Astrocyte (in vitro differentiated cells and primary cell): Measurements from ENCODE around the gene KRT13. TPM values are rescaled to one million over a fixed set of nuclear protein-coding genes. Genes with fewer than 3 reads are reported as not detected.

ENCODE experiments used
- DNase-seq: peaks from one replicate; pipeline ENCODE4 v3.0.0-alpha.2; 2010; ENCODE audit warnings: low read depth
- FAIRE-seq: peaks from 2 replicates; lab custom pipeline; 2011; peaks lifted over from hg19 to GRCh38; lab: Jason Lieb, UNC
- H2AFZ ChIP-seq: 2 replicates; pipeline ENCODE4 v1.6.0; 2012; ENCODE audit warnings: low read depth, low read length, inconsistent platforms
- H3K27ac ChIP-seq: 2 replicates; pipeline ENCODE4 v1.5.1; 2011; ENCODE audit warnings: low read depth, low read length, inconsistent platforms
- H3K27me3 ChIP-seq: 2 replicates; pipeline ENCODE4 v1.6.0; 2011; ENCODE audit warnings: low read length, inconsistent platforms; ENCODE audit not compliant: insufficient read depth
- H3K36me3 ChIP-seq: 2 replicates; pipeline ENCODE4 v1.5.1; 2011; ENCODE audit warnings: low read length, inconsistent platforms; ENCODE audit not compliant: insufficient read depth
- H3K4me1 ChIP-seq: 2 replicates; pipeline ENCODE4 v1.5.1; 2011; ENCODE audit warnings: low read length, inconsistent platforms; ENCODE audit not compliant: insufficient read depth
- H3K4me2 ChIP-seq: 2 replicates; pipeline ENCODE4 v1.6.0; 2012; ENCODE audit warnings: low read length, inconsistent platforms
- H3K4me3 ChIP-seq: 2 replicates; pipeline ENCODE4 v1.5.1; 2011; ENCODE audit warnings: low read depth, mild to moderate bottlenecking, low read length, inconsistent platforms; ENCODE audit not compliant: insufficient read depth
- H3K79me2 ChIP-seq: 2 replicates; pipeline ENCODE4 v1.6.0; 2012; ENCODE audit warnings: mild to moderate bottlenecking, low read length, inconsistent platforms; ENCODE audit not compliant: insufficient read depth
- H3K9ac ChIP-seq: 2 replicates; pipeline ENCODE4 v1.6.0; 2012; ENCODE audit warnings: mild to moderate bottlenecking, low read length, inconsistent platforms
- H3K9me3 ChIP-seq: 2 replicates; pipeline ENCODE4 v1.5.1; 2012; ENCODE audit warnings: low read depth, mild to moderate bottlenecking, low read length, inconsistent platforms; ENCODE audit not compliant: insufficient read depth
- H4K20me1 ChIP-seq: 2 replicates; pipeline ENCODE4 v1.6.0; 2012; ENCODE audit warnings: low read length, inconsistent platforms; ENCODE audit not compliant: insufficient read depth
- H3K27ac Mint-ChIP-seq: one replicate; pipeline ENCODE4 v1.8.0; 2021; ENCODE audit warnings: mild to moderate bottlenecking, mixed read lengths; ENCODE audit not compliant: unreplicated experiment
- H3K27me3 Mint-ChIP-seq: one replicate; pipeline ENCODE4 v1.8.0; 2021; ENCODE audit warnings: low read depth, mixed read lengths; ENCODE audit not compliant: unreplicated experiment
- H3K36me3 Mint-ChIP-seq: one replicate; pipeline ENCODE4 v1.8.0; 2021; ENCODE audit warnings: low read depth, mixed read lengths; ENCODE audit not compliant: unreplicated experiment
- H3K4me1 Mint-ChIP-seq: one replicate; pipeline ENCODE4 v1.8.0; 2021; ENCODE audit warnings: low read depth, mixed read lengths; ENCODE audit not compliant: unreplicated experiment
- H3K4me3 Mint-ChIP-seq: one replicate; pipeline ENCODE4 v1.8.0; 2021; ENCODE audit warnings: mild to moderate bottlenecking, moderate library complexity, mixed read lengths; ENCODE audit not compliant: unreplicated experiment
- H3K9me3 Mint-ChIP-seq: one replicate; pipeline ENCODE4 v1.8.0; 2021; ENCODE audit warnings: mild to moderate bottlenecking, mixed read lengths; ENCODE audit not compliant: unreplicated experiment
- EZH2 ChIP-seq: IDR thresholded peaks from 2 replicates; pipeline ENCODE4 v1.6.1; 2012; ENCODE audit warnings: mild to moderate bottlenecking, low read length, inconsistent platforms; ENCODE audit not compliant: insufficient read depth
- total RNA-seq: library from RNA; stranded (reverse); gene quantifications from 2 replicates; pipeline ENCODE4 v1.2.1, GENCODE V29; 2021
- TF ChIP-seq, protein P1 (sequence below): IDR thresholded peaks from 2 replicates; pipeline ENCODE4 v1.5.1; 2011; ENCODE audit warnings: low read depth, mild to moderate bottlenecking, inconsistent platforms, low read length, moderate library complexity; ENCODE audit not compliant: insufficient read depth

KRT13 gene
- total RNA-seq, 1 donor from 2014 or later: not detected

DNA sequence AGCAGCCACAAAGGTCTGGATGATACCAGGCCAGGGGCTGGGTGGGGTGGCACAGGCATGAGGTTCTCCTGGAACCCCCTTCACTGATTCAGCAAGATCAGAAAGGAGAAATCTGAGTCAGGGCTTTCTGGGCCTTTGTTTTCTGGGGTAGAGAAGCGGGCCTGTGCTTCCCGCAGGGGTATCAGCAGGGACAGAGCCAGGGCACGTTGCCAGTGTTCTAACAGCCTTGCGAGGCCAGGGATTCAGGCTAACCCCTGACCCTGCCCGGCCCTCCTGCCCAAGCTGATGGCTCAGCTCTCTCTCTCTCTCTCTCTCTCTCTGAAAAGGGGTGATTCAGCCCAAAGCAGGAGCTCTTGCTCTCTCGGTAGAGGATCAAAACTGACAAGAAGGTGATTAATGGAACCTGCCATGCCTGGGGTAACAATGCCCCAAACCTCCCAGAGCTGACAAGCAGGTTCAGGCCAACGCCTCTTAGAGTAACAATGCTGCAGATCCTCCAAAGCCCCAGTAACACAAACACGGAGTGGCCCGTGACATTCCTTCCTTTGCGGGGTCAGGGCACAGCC is 2.0 kb upstream of the KRT13 start:
- no peak overlapping the region for H3K9ac ChIP-seq
- H3K79me2 ChIP-seq: no peaks in the 10 kb centered on the region
- H2AFZ ChIP-seq: no peak overlapping the region
- DNase-seq (no peak), FAIRE-seq (no peak)
- TF ChIP-seq, protein P1, sequence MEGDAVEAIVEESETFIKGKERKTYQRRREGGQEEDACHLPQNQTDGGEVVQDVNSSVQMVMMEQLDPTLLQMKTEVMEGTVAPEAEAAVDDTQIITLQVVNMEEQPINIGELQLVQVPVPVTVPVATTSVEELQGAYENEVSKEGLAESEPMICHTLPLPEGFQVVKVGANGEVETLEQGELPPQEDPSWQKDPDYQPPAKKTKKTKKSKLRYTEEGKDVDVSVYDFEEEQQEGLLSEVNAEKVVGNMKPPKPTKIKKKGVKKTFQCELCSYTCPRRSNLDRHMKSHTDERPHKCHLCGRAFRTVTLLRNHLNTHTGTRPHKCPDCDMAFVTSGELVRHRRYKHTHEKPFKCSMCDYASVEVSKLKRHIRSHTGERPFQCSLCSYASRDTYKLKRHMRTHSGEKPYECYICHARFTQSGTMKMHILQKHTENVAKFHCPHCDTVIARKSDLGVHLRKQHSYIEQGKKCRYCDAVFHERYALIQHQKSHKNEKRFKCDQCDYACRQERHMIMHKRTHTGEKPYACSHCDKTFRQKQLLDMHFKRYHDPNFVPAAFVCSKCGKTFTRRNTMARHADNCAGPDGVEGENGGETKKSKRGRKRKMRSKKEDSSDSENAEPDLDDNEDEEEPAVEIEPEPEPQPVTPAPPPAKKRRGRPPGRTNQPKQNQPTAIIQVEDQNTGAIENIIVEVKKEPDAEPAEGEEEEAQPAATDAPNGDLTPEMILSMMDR: no peak
- TF ChIP-seq EZH2: no peak
- H3K4me1 Mint-ChIP-seq: no peaks in the 10 kb centered on the region
- H3K4me2 ChIP-seq: no peak overlapping the region
- no peak overlapping the region for H3K4me3 Mint-ChIP-seq
- H3K4me1 ChIP-seq: no peaks in the 10 kb centered on the region
- peaks cover 2% of the 10 kb centered on the region for H3K36me3 Mint-ChIP-seq
- no peak overlapping the region for H3K27ac Mint-ChIP-seq
- H3K4me3 ChIP-seq: no peak overlapping the region
- no peaks in the 10 kb centered on the region for H3K36me3 ChIP-seq
- peaks cover 26% of the 10 kb centered on the region for H3K27me3 Mint-ChIP-seq
- no peaks in the 10 kb centered on the region for H3K27me3 ChIP-seq
- H3K9me3 ChIP-seq: no peaks in the 10 kb centered on the region
- no peaks in the 10 kb centered on the region for H3K9me3 Mint-ChIP-seq
- no peaks in the 10 kb centered on the region for H4K20me1 ChIP-seq
- no peak overlapping the region for H3K27ac ChIP-seq

DNA sequence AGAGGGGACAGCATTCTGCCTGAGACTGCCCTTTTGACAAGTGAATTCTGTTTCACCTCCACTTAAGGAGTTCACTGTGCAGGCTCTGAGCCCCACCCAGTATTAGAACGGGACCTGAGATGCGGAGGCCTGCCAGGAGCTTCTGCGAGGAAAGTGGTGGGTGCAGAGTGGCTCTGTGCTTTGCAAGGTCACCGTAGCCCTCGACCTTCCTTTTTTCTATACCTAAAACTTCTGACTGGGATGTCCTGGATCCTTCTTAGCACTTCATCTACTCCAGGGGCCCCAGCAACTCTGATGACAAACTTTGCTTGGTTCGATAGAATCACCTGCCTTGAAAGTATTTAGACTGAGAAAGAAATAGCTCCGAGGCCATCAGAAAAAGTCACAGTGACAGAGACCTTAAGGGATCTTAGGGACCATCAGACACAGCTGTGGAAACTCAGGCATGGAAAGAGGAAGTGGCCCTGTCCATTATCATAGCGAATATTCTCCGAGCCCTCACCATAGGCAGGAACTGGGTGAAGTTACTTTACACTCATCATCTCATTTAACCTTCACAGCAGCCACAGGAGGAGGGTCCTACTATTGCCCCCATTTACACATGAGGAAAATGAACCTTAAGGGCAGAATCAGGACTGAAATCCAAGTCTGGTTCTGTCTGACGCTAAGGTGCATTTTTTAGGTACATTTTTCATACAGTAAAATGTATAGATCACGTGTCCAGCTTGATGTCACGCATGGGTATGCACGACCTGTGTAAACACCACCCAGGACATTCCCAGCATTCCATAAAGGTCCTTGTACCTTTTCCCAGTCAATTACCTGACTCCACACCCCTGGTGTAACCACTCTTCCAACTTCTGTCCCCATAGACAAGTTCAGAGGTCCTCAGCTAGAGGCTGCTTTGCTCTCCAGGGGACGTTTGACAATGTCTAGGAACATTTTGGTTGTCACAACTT is 676 bp upstream of the KRT13 start:
- TF ChIP-seq, protein P1: no peak
- no peak for TF ChIP-seq EZH2
- H3K9ac ChIP-seq: no peak overlapping the region
- no peak overlapping the region for H3K27ac ChIP-seq
- H3K79me2 ChIP-seq: no peaks in the 10 kb centered on the region
- no peaks in the 10 kb centered on the region for H4K20me1 ChIP-seq
- no peaks in the 10 kb centered on the region for H3K4me1 ChIP-seq
- FAIRE-seq (no peak), DNase-seq (no peak)
- H3K36me3 Mint-ChIP-seq: peaks cover 2% of the 10 kb centered on the region
- H3K27me3 ChIP-seq: no peaks in the 10 kb centered on the region
- no peaks in the 10 kb centered on the region for H3K9me3 ChIP-seq
- no peak overlapping the region for H2AFZ ChIP-seq
- no peak overlapping the region for H3K4me2 ChIP-seq
- no peak overlapping the region for H3K27ac Mint-ChIP-seq
- peaks cover 29% of the 10 kb centered on the region for H3K27me3 Mint-ChIP-seq
- no peaks in the 10 kb centered on the region for H3K4me1 Mint-ChIP-seq
- H3K36me3 ChIP-seq: no peaks in the 10 kb centered on the region
- no peak overlapping the region for H3K4me3 ChIP-seq
- no peaks in the 10 kb centered on the region for H3K9me3 Mint-ChIP-seq
- H3K4me3 Mint-ChIP-seq: no peak overlapping the region
